ENCODE measurements around the gene BUD23.

DNA sequence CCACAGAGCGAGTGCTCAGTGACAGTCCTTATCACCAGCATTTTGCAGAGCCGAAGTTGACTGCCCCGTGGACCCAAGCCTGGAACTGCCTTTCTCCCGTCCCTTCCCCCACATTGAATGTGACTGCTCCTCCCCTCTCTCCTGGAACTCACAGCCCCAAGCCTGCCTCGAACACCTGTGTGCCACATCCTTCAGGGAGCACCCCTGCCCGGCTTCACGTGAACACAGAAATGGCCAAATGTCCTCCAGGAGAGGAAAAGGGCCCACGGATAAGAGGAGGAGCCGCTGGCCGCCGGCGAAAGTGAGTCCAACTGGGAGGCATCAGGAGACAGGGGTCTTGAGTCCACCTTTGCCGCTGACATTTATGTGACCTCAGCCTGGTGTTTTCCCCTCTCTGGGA is 19.8 kb downstream of the BUD23 start:
- no peak for TF ChIP-seq MYC (IDR thresholded peaks at IDR 0.05; ENCODE audit: low read depth, low read length)
- no peak for TF ChIP-seq CTCF (IDR thresholded peaks at IDR 0.05; ENCODE audit: low read depth, low read length)

Measured in NB4 (cell line).